ENCODE data around the gene DOCK6.

DOCK6 gene

DNA sequence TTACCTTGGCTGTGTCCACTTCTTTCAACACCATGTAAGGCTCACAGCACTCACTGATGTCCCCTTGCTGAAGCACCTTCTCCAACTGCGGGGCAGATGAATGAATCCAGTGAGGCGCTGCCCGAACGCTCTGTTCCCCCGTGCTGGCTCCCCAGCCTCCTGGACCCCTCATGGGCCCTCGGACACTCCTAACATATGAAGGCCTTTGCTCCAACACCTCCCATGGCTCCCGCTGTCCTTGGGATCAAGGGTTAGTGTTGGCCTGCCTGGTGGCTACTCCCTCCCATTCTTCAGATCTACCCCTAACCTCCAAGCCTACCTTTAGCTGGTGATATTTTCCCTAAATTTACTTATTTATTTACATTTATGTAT lies 18.5 kb downstream of the DOCK6 start:
- in situ Hi-C loops (cut with HindIII; ENCODE audit: low sequenced_read_pairs), result no loop called here
- TF ChIP-seq, protein P1, sequence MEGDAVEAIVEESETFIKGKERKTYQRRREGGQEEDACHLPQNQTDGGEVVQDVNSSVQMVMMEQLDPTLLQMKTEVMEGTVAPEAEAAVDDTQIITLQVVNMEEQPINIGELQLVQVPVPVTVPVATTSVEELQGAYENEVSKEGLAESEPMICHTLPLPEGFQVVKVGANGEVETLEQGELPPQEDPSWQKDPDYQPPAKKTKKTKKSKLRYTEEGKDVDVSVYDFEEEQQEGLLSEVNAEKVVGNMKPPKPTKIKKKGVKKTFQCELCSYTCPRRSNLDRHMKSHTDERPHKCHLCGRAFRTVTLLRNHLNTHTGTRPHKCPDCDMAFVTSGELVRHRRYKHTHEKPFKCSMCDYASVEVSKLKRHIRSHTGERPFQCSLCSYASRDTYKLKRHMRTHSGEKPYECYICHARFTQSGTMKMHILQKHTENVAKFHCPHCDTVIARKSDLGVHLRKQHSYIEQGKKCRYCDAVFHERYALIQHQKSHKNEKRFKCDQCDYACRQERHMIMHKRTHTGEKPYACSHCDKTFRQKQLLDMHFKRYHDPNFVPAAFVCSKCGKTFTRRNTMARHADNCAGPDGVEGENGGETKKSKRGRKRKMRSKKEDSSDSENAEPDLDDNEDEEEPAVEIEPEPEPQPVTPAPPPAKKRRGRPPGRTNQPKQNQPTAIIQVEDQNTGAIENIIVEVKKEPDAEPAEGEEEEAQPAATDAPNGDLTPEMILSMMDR (IDR thresholded peaks at IDR 0.05; ENCODE audit: low read depth, low read length), result no peak
- DNase-seq (ENCODE audit: low read depth, low spot score), result peak; percentile 13
- no peak overlapping the region for H3K4me3 ChIP-seq (ENCODE audit: low read depth, low read length)

DNA sequence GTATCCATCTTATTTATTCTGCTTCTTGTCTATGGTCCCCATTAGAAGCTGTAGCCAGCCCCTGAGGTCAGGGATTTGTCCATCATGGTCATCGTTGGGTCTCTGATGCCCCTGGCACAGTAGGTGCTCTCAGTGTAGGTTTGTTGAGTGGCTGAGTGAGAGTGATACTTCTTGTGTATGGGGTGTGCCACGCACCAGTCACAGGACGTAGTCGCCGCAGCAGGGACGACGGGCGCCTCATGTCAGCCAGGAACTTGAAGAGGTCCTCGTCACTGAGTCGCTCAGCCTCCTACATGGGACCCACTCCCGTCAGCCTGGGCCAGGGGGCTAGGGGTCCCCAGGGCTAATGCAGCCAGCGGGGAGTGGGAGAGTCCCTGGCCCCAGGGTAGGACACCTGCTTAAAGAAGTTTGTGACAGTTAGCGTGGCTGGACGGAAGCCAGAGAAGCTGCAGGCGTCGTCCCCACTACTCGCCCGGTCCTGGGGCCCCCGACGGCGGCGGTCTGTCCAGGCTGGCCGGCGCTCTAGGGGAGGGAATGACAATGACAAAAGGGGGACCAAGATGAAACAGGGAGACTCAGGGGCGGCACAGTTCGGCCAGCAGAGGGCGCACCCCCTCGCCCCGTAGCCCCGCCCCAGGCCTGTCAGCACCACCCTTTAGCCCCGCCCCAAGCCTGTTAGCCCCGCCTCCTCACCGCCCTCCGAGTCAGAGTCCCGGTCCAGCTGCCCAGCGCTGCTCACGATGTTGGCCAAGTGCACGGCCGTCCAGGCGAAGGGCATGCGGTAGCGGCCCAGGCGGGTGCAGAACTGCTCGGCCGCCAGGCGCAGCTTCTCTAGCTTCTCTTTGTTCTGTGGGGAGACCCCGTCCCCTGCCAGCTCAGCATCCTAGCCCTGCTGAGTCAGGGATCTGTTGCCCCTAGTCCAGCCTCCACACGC lies 19.2 kb downstream of the DOCK6 start:
- in situ Hi-C loops (cut with HindIII; ENCODE audit: low sequenced_read_pairs), result no loop called here
- DNase-seq (ENCODE audit: low read depth, low spot score), result peak; percentile 67
- peak overlapping the region; percentile 1 for H3K4me3 ChIP-seq (ENCODE audit: low read depth, low read length)
- TF ChIP-seq, protein P1 (IDR thresholded peaks at IDR 0.05; ENCODE audit: low read depth, low read length), result peak; percentile 77

DNA sequence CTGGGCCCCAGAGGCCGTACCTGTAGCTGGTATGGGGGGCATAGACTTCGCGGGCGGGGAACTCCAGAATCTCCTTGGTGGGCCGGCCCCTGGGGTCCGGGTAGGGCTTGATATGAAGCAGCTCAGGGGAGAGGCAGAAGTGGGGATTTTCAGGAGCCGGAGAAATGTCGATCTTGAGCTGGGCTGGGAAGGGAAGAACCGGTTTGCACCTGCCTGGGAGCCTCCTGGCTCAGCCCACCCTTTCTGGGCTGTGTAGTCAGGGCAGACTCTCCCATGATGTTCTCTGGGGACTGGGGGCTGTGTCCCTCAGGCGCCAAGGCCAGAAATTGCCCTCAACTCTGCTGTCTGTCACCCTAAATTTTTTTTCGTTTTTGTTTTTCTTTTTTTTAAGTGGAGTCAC lies 20.3 kb downstream of the DOCK6 start:
- TF ChIP-seq, protein P1 (IDR thresholded peaks at IDR 0.05; ENCODE audit: low read depth, low read length), result no peak
- no peak overlapping the region for H3K4me3 ChIP-seq (ENCODE audit: low read depth, low read length)
- no peak for DNase-seq (ENCODE audit: low read depth, low spot score)
- in situ Hi-C loops (cut with HindIII; ENCODE audit: low sequenced_read_pairs), result no loop called here

DNA sequence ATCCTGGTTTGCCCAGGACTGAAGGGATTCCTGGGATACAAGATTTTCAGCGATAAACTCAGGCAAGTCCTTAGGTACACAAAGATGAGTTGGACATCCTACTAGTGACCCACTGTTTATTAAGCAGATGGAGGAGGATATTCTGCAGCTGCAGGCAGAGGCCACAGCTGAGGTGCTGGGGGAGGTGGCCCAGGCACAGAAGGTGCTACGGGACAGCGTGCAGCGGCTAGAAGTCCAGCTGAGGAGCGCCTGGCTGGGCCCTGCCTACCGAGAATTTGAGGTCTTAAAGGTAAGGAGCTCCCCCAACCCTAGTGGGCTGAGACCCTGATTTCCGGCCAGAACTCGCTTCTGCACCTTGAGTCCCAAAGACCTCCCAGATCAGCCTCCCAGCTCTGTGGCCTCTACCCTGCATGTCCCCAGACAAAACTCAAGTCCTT lies 22.3 kb downstream of the DOCK6 start:
- in situ Hi-C loops (cut with HindIII; ENCODE audit: low sequenced_read_pairs), result no loop called here
- TF ChIP-seq, protein P1 (IDR thresholded peaks at IDR 0.05; ENCODE audit: low read depth, low read length), result no peak
- no peak for DNase-seq (ENCODE audit: low read depth, low spot score)
- H3K4me3 ChIP-seq (ENCODE audit: low read depth, low read length), result no peak overlapping the region

GRCh38 chr19:11239377-11240000 lies 22.8 kb downstream of the DOCK6 start, which contains the start of gene ANGPTL8:
TSS of gene ANGPTL8 (plus strand) at chr19:11239619. CDS start at chr19:11239638, 19 bp downstream.
- TF ChIP-seq, protein P1 (IDR thresholded peaks at IDR 0.05; ENCODE audit: low read depth, low read length), result no peak
- no peak for DNase-seq (ENCODE audit: low read depth, low spot score)
- H3K4me3 ChIP-seq (ENCODE audit: low read depth, low read length), result no peak within 1 kb of the TSS
- in situ Hi-C loops (cut with HindIII; ENCODE audit: low sequenced_read_pairs), result no loop called here

GRCh38 chr19:11238781-11239376 lies 23.4 kb downstream of the DOCK6 start:
- no peak overlapping the region for H3K4me3 ChIP-seq (ENCODE audit: low read depth, low read length)
- TF ChIP-seq, protein P1 (IDR thresholded peaks at IDR 0.05; ENCODE audit: low read depth, low read length), result no peak
- in situ Hi-C loops (cut with HindIII; ENCODE audit: low sequenced_read_pairs), result no loop called here

More at GRCh38 chr19:11238781-11239376, 23.4 kb downstream of the DOCK6 start:
- no peak for DNase-seq (ENCODE audit: low read depth, low spot score)
